GM15510 (cell line): ENCODE results near the gene APCDD1.

Source experiments
- POLR2A ChIP-seq: IDR thresholded peaks from 3 replicates; pipeline ENCODE4 v1.6.1; 2011; ENCODE audit warnings: borderline replicate concordance; ENCODE audit not compliant: insufficient read length; ENCODE audit errors: extremely low read depth

The APCDD1 gene

GRCh38 chr18:10486362-10486761, 31.9 kb downstream of the APCDD1 start:
- TF ChIP-seq POLR2A = no peak

GRCh38 chr18:10487154-10487553, 32.7 kb downstream of the APCDD1 start:
- TF ChIP-seq POLR2A = no peak

DNA sequence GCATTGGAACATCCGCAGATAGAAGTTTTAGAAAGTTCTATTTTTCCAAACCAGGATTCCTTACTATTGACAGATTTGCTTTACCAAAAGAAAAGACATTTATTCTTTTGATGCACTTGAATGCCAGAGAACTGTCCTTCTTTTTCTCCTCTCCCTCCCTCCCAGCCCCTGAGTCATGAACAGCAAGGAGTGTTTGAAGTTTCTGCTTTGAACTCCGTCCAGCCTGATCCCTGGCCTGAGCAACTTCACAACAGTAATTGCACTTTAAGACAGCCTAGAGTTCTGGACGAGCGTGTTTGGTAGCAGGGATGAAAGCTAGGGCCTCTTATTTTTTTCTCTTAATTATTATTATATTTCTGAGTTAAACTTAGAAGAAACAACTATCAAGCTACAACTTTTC, 33.6 kb downstream of the APCDD1 start:
- TF ChIP-seq POLR2A = no peak

GRCh38 chr18:10490401-10491165, 36.1 kb downstream of the APCDD1 start:
- TF ChIP-seq POLR2A = no peak

GRCh38 chr18:10495936-10496335, 41.5 kb downstream of the APCDD1 start:
- TF ChIP-seq POLR2A = no peak

- no peak for TF ChIP-seq POLR2A
These were observed 42.8 kb downstream of the APCDD1 start for GRCh38 chr18:10497206-10497749.

DNA sequence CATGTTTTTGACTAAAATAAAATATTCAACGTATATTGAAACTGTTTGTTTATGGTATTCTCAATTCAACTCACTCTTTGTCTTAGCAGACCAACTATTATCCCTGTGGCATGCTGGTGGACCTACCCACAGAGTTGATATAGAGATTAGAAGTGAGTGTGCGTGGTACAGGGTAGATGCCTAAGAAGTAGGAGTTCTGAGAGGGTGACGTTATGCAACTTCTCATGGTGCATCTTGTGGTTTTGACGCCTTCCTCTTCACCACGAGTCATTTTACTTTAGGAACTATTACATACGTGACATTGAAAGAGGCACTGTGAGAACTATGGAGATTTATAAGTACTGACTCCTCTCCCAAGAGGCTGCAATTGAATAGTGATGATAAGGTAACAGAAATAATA, 44.8 kb downstream of the APCDD1 start:
- TF ChIP-seq POLR2A = no peak

GRCh38 chr18:10500038-10500437, 45.6 kb downstream of the APCDD1 start:
- TF ChIP-seq POLR2A = no peak

- no peak for TF ChIP-seq POLR2A
These were observed 50.3 kb downstream of the APCDD1 start for GRCh38 chr18:10504723-10505122.

- TF ChIP-seq POLR2A = no peak
These were observed 54.2 kb downstream of the APCDD1 start for GRCh38 chr18:10508591-10508990.

- no peak for TF ChIP-seq POLR2A
These were observed 56.8 kb downstream of the APCDD1 start for GRCh38 chr18:10511236-10511635.

DNA sequence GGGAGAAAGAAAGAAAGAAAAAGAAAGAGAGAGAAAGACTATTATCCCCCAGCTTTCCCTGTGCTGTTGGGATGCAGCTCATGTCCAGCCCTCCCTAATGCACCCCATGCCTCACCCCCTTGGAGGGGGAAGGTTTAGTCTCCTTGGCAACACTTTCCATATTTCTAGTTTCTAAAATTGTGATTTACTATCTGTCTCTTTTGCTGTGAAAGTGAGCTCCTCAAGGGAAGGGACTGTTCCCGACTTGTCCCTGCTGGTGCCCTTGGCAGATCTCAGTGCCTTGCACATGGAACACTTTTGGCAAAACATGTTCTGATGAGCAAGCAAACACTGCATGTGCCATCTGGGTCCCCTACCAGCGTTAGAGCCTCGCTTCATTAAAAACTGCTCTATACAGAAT, 59.6 kb downstream of the APCDD1 start:
- TF ChIP-seq POLR2A = no peak

GRCh38 chr18:10514601-10515000, 60.2 kb downstream of the APCDD1 start:
- no peak for TF ChIP-seq POLR2A

DNA sequence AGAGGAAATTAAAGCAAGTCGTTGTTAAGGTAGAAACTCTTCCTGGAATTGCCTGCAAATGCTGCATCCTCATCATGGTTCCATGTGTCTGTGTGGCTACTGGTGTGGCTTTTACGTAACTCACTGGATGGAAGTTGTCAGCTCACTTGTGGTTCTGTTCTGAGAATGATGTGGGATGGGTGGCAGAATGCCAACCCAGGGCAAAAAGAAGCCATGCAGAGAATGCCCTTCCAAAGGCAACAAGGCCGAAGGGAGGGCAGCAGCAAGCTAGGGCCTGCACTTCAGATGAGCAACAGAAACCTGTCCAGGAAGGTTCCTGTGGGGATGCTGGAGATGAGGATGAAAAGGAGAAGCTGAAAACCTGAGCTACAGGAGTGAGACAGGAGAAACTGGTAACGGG, 61.0 kb downstream of the APCDD1 start:
- TF ChIP-seq POLR2A = no peak

GRCh38 chr18:10516078-10516477, 61.6 kb downstream of the APCDD1 start:
- no peak for TF ChIP-seq POLR2A

GRCh38 chr18:10518595-10519255, 64.3 kb downstream of the APCDD1 start:
- no peak for TF ChIP-seq POLR2A
